ENCODE results near the gene PI3.

PI3 gene

DNA sequence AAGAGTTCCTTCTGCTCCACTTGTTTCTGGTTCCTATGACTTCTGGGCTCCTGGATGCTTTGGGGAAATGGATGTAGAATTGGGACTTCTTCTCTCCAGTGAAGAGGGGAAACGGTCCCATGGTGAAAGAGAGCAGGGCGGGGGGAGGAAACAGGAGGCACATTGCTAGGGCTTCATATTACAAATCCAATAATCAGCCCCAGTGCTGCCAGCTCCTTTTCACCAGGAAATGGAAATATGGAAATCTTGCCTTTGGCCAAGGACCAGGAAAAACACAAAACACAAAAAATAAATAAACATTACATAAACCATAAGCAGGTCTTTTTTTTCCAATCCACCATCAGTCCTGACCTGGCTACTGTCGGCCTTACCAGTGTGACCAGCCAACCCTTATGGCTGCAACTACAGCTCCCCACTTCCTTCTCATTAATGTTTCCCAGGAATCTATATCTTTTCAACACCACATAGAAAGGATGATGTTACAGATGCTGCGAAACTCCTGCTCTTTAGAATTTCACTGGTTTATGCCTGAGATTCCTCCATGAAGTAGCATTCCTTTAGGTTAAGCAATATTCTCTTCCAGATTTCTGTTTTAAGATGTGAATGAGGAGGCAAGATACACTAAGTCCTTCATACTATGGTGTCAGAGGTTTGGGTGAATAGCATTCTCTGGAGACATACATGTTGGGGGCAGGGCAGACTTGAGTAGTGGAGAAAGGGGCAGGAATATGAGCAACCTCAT, 2.0 kb downstream of the PI3 start:
- no peaks in the 10 kb centered on the region for H3K9me3 Mint-ChIP-seq
- no peaks in the 10 kb centered on the region for H3K36me3 Mint-ChIP-seq (ENCODE audit: low read depth)
- peaks cover 9% of the 10 kb centered on the region for H3K27me3 Mint-ChIP-seq (ENCODE audit: low read depth)
- TF ChIP-seq, protein P1, sequence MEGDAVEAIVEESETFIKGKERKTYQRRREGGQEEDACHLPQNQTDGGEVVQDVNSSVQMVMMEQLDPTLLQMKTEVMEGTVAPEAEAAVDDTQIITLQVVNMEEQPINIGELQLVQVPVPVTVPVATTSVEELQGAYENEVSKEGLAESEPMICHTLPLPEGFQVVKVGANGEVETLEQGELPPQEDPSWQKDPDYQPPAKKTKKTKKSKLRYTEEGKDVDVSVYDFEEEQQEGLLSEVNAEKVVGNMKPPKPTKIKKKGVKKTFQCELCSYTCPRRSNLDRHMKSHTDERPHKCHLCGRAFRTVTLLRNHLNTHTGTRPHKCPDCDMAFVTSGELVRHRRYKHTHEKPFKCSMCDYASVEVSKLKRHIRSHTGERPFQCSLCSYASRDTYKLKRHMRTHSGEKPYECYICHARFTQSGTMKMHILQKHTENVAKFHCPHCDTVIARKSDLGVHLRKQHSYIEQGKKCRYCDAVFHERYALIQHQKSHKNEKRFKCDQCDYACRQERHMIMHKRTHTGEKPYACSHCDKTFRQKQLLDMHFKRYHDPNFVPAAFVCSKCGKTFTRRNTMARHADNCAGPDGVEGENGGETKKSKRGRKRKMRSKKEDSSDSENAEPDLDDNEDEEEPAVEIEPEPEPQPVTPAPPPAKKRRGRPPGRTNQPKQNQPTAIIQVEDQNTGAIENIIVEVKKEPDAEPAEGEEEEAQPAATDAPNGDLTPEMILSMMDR (IDR thresholded peaks at IDR 0.05; ENCODE audit: unreplicated experiment in 3 of 3) = no peak
- H3K4me1 Mint-ChIP-seq = no peaks in the 10 kb centered on the region
- H3K4me3 Mint-ChIP-seq = no peak overlapping the region
- no peak overlapping the region for H3K27ac Mint-ChIP-seq

DNA sequence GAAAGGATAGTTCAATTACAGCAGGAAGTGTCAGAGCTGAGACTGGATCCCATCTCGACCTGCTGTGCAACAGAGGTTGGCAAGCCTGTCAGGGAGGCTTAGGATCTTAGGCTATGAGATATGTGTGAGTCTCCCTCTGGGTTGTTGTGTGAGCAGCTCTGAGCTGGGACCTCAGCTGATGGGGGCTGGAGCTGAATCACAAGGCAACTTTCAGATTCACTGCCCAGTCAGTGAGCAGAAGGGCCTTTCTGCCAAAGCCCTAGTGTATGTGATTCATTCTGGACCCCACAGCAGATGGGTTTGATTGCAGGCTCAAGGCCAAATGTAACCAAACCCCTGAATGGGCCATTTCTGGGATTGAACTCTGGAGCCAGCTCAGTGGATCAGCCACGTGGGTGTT, 4.5 kb downstream of the PI3 start:
- H3K27me3 Mint-ChIP-seq (ENCODE audit: low read depth) = no peaks in the 10 kb centered on the region
- no peak overlapping the region for H3K27ac Mint-ChIP-seq
- H3K4me1 Mint-ChIP-seq = no peaks in the 10 kb centered on the region
- TF ChIP-seq, protein P1 (IDR thresholded peaks at IDR 0.05; ENCODE audit: unreplicated experiment in 3 of 3) = no peak
- H3K4me3 Mint-ChIP-seq = no peak overlapping the region
- no peaks in the 10 kb centered on the region for H3K36me3 Mint-ChIP-seq (ENCODE audit: low read depth)
- no peaks in the 10 kb centered on the region for H3K9me3 Mint-ChIP-seq

GRCh38 chr20:45181639-45182038, 6.9 kb downstream of the PI3 start:
- no peak overlapping the region for H3K4me3 Mint-ChIP-seq
- TF ChIP-seq, protein P1 (IDR thresholded peaks at IDR 0.05; ENCODE audit: unreplicated experiment in 3 of 3) = no peak

DNA sequence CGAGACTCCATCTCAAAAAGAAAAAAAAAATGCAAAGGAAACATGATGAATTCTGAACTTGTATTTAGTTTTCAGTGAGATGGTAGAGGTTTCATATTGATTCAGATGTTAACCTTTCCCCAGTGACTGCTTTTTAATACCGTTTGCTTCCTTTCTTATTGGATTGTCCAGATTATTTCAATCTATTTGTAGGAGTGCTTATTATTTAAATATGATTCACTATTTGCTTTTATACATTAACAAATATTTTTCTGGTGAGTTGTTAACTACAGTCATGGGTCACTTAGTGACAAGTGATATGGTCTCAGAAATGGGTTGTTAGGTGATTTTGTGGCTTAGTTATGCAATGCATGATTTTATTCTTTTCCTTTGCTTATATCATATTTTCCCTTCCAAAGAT, 8.4 kb downstream of the PI3 start:
- Mint-ChIP-seq H3K4me1 (no peaks in the 10 kb centered on the region), H3K4me3 (no peak overlapping the region), H3K27ac (no peak overlapping the region), H3K9me3 (no peaks in the 10 kb centered on the region), H3K36me3 (ENCODE audit: low read depth) (no peaks in the 10 kb centered on the region), H3K27me3 (ENCODE audit: low read depth) (no peaks in the 10 kb centered on the region)
- TF ChIP-seq, protein P1 (IDR thresholded peaks at IDR 0.05; ENCODE audit: unreplicated experiment in 3 of 3) = no peak

More at GRCh38 chr20:45181639-45182038, 6.9 kb downstream of the PI3 start:
- H3K27ac Mint-ChIP-seq = no peak overlapping the region
- no peaks in the 10 kb centered on the region for H3K9me3 Mint-ChIP-seq
- H3K27me3 Mint-ChIP-seq (ENCODE audit: low read depth) = no peaks in the 10 kb centered on the region
- H3K36me3 Mint-ChIP-seq (ENCODE audit: low read depth) = no peaks in the 10 kb centered on the region
- H3K4me1 Mint-ChIP-seq = no peaks in the 10 kb centered on the region

GRCh38 chr20:45187693-45188092, 13.0 kb downstream of the PI3 start:
- Mint-ChIP-seq H3K27ac (no peak overlapping the region), H3K4me3 (no peak overlapping the region), H3K9me3 (no peaks in the 10 kb centered on the region), H3K36me3 (ENCODE audit: low read depth) (no peaks in the 10 kb centered on the region), H3K27me3 (ENCODE audit: low read depth) (peaks cover 4% of the 10 kb centered on the region), H3K4me1 (no peaks in the 10 kb centered on the region)
- TF ChIP-seq, protein P1 (IDR thresholded peaks at IDR 0.05; ENCODE audit: unreplicated experiment in 3 of 3) = no peak

DNA sequence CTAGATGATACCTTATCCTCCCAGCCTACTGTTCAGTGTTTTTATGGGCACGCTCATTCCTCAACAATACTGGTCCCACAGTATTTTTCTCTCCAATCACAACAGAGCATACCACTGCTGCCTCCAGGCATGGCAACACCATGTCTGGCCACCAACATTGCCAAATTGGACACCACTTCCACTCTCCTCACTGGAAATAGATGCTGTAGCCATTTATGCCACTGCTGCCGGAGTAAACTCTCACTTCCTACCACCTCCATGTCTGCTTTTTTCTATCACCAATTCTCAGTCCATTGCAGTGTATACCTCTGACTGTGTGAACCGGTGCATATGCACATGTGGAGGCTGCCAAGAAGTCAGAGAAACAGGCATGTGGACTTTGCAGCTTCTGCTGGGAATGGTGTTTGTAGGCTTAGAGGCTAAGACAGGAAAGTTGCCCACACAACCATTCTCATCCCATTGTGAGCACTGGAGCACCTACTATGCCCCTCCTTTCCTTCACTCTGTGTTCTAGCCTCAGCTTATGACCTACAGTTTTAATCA, 14.4 kb downstream of the PI3 start:
- H3K27ac Mint-ChIP-seq = no peak overlapping the region
- peaks cover 4% of the 10 kb centered on the region for H3K27me3 Mint-ChIP-seq (ENCODE audit: low read depth)
- H3K9me3 Mint-ChIP-seq = no peaks in the 10 kb centered on the region
- H3K4me3 Mint-ChIP-seq = no peak overlapping the region
- no peaks in the 10 kb centered on the region for H3K4me1 Mint-ChIP-seq
- no peaks in the 10 kb centered on the region for H3K36me3 Mint-ChIP-seq (ENCODE audit: low read depth)
- TF ChIP-seq, protein P1 (IDR thresholded peaks at IDR 0.05; ENCODE audit: unreplicated experiment in 3 of 3) = no peak

All from nephron (organoid).